Measurements from ENCODE around the gene TKTL2. TPM values are rescaled to one million over a fixed set of nuclear protein-coding genes. Genes with fewer than 3 reads are reported as not detected.

TKTL2 gene
- total and polyA plus RNA-seq, 10 of the 15 experiments (the other 5 are each of a cell fraction or from before 2014, with no cell fraction given) = 0.03 to 0.04 (median 0.03) TPM; not detected in 7

DNA sequence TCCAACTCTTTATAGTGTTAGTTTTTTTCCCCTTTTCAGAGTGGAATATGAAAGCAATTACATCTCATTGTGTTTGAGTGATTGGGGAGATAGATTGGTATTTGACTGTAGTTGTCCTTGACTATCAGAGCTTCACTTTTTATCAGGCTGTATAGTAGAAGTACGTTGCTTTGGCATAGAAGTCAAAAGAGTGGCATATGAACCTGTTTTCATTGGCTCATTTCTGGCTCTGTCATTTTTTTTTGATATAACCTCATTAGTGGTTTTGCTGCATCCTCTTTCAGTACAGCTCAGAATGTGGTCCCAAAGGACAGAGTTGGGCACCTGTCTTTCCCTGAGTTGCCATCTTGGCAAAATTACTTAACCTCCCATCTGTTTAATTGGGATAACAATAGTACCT lies 22.3 kb upstream of the TKTL2 start (continued):
- TF ChIP-seq MEF2B (IDR thresholded peaks at IDR 0.05; ENCODE audit: partially characterized antibody, poor library complexity, severe bottlenecking) = peak; percentile 92
- TF ChIP-seq SMAD1 (IDR thresholded peaks at IDR 0.05; ENCODE audit: low read depth, partially characterized antibody) = peak; percentile 26
- TF ChIP-seq MEF2A (IDR thresholded peaks at IDR 0.05; ENCODE audit: insufficient read depth, low read depth, low read length) = no peak
- no peak for TF ChIP-seq ATF3 (IDR thresholded peaks at IDR 0.05; ENCODE audit: borderline replicate concordance, extremely low read depth, low read depth, low read length)
- TF ChIP-seq TARDBP (IDR thresholded peaks at IDR 0.05; ENCODE audit: borderline replicate concordance) = no peak
- peak; percentile 57; the same call in 1 of the 2 replicates for TF ChIP-seq EED (IDR thresholded peaks at IDR 0.05; ENCODE audit: low read depth)
- 0 out of 2 replicates have a peak, but pooled peaks have one; percentile 18 for TF ChIP-seq ZNF24 (IDR thresholded peaks at IDR 0.05)
- 0 out of 2 replicates have a peak, but pooled peaks have one; percentile 31 for TF ChIP-seq POLR2AphosphoS5 (IDR thresholded peaks at IDR 0.05; ENCODE audit: low read length)
- TF ChIP-seq RUNX3 (IDR thresholded peaks at IDR 0.05; ENCODE audit: low read length) = peak; percentile 92
- no peak for TF ChIP-seq KDM1A (IDR thresholded peaks at IDR 0.05; ENCODE audit: borderline replicate concordance)
- no peak for TF ChIP-seq ZNF622 (IDR thresholded peaks at IDR 0.05)
- no peak for TF ChIP-seq ZBTB40 (IDR thresholded peaks at IDR 0.05; ENCODE audit: borderline replicate concordance)
- TF ChIP-seq SPI1 (IDR thresholded peaks at IDR 0.05; ENCODE audit: borderline replicate concordance, insufficient read depth, low read depth, low read length) = peak; percentile 53; the same call in 1 of the 2 replicates
- no peak for TF ChIP-seq KAT2A (conservative IDR thresholded peaks at IDR 0.05; ENCODE audit: control insufficient read depth, low read depth, low read length)
- TF ChIP-seq BMI1 (IDR thresholded peaks at IDR 0.05; ENCODE audit: borderline replicate concordance) = peak; percentile 36; the same call in 1 of the 2 replicates
- peak; percentile 51; the same call in 1 of the 2 replicates for TF ChIP-seq MLLT1 (IDR thresholded peaks at IDR 0.05)
- peak; percentile 88 for TF ChIP-seq DPF2 (IDR thresholded peaks at IDR 0.05)
- TF ChIP-seq ZNF217 (IDR thresholded peaks at IDR 0.05) = peak; percentile 80
- no peak for TF ChIP-seq ELK1 (IDR thresholded peaks at IDR 0.05; ENCODE audit: low read depth, low read length)
- TF ChIP-seq CBX5 (IDR thresholded peaks at IDR 0.05; ENCODE audit: low read depth) = 0 out of 2 replicates have a peak, but pooled peaks have one; percentile 20
- 0 out of 2 replicates have a peak, but pooled peaks have one; percentile 69 for TF ChIP-seq SMARCA5 (IDR thresholded peaks at IDR 0.05)
- TF ChIP-seq TCF12 (IDR thresholded peaks at IDR 0.05; ENCODE audit: low read depth, low read length) = peak; percentile 83
- TF ChIP-seq CHD4 (IDR thresholded peaks at IDR 0.05) = no peak
- 0 out of 2 replicates have a peak, but pooled peaks have one; percentile 24 for TF ChIP-seq IRF4 (IDR thresholded peaks at IDR 0.05; ENCODE audit: low read depth, low read length)
- peak; percentile 63; the same call in 1 of the 2 replicates for TF ChIP-seq PAX8 (IDR thresholded peaks at IDR 0.05)
- no peak for TF ChIP-seq NR2C2 (IDR thresholded peaks at IDR 0.05; ENCODE audit: borderline replicate concordance, control insufficient read depth, insufficient read length, low read depth)
